Psoas muscle (tissue), 8 donors: ENCODE results near the gene CASP8. TPM values are rescaled to one million over a fixed set of nuclear protein-coding genes. Genes with fewer than 3 reads are reported as not detected.

Source experiments
- ATAC-seq, 4 donors: fragments of 200-7000 bp; cut with Tn5 transposase; one replicate each; pipeline ENCODE4 v1.9.1; 2020; ENCODE audit warnings: moderate library complexity in 3 of 4, mild to moderate bottlenecking in 2 of 4
- DNase-seq, 2 donors: peaks; one replicate each; pipeline ENCODE4 v3.0.0-alpha.2; 2020
- H3K27ac ChIP-seq: fragments of 200-600 bp; one replicate; pipeline ENCODE4 v1.8.0; 2022
- H3K27me3 ChIP-seq, 3 donors: fragments of 200-600 bp in 1 of 3; one replicate each; pipeline versions ENCODE4 v1.6.1 to v1.8.0; 2013 to 2022; ENCODE audit warnings: low read length in 2 of 3, mild to moderate bottlenecking in 2 of 3, moderate library complexity in 1 of 3; ENCODE audit not compliant: insufficient read depth in 3 of 3
- H3K36me3 ChIP-seq, 2 donors: fragments of 200-600 bp in 1 of 2; one replicate each; pipeline versions ENCODE4 v1.6.1 to v1.8.0; 2013 to 2022; ENCODE audit warnings: low read depth in 1 of 2, mild to moderate bottlenecking in 1 of 2, moderate library complexity in 1 of 2; ENCODE audit not compliant: insufficient read depth in 1 of 2
- H3K4me1 ChIP-seq: fragments of 200-600 bp; one replicate; pipeline ENCODE4 v1.8.0; 2022
- H3K4me3 ChIP-seq: fragments of 200-600 bp; one replicate; pipeline ENCODE4 v1.8.0; 2022; ENCODE audit warnings: mild to moderate bottlenecking
- H3K9me3 ChIP-seq: fragments of 200-600 bp; one replicate; pipeline ENCODE4 v1.8.0; 2022
- WGBS, 3 donors: extraction: QIAGEN DNeasy Blood & Tissue Kit; methylation state at CpG; one replicate each; pipeline versions ENCODE4 v1.1.6 to v1.1.7; 2013; 5-methylcytosine and 5-hydroxymethylcytosine counted together
- intact Hi-C, 2 donors: fragments of 100-400 bp; cut with DNase I; formaldehyde crosslinking; loops; one replicate each; pipeline versions ENCODE4 v1.11.0 to v1.14.2; 2022
- polyA plus RNA-seq, 3 donors: library from polyadenylated mRNA; stranded (reverse); fragments of 200-250 nt; gene quantifications; one replicate each; pipeline ENCODE4 v1.2.3, GENCODE V29; 2013
- total RNA-seq, 4 donors: library from RNA; stranded (reverse); fragmentation: NEBNext Ultra II Directional in 2 of 4; extraction: Animal tissue kit (Norgen Biotek cat#: 25700) in 2 of 4; gene quantifications; one replicate each; pipeline versions ENCODE4 v1.2.1 to v1.2.4, GENCODE V29; 2021 to 2023
- TF ChIP-seq, protein P1 (sequence below): fragments of 200-600 bp; IDR thresholded peaks from one replicate; pipeline ENCODE4 v1.8.0; 2022; ENCODE audit warnings: antibody characterized with exemption
- donor health status: healthy with polysubstance abuse.
- donor health status: DM: no; HTN: no; CAD: no; lungs with moderate emphysema.
- donor health status: Bipolar disorder and iron deficiency.
- donor health status: healthy.
- donor health status: DM: yes; HTN: yes; CAD: no.
- donor health status: DM: no; HTN: no; CAD: no.
- donor health status: DM: no; HTN: no; CAD: no.
- donor health status: DM: yes; HTN: yes; CAD: no.

The CASP8 gene
- total and polyA plus RNA-seq, 7 donors, result 0.87 to 3.5 (median 2.3) TPM

DNA sequence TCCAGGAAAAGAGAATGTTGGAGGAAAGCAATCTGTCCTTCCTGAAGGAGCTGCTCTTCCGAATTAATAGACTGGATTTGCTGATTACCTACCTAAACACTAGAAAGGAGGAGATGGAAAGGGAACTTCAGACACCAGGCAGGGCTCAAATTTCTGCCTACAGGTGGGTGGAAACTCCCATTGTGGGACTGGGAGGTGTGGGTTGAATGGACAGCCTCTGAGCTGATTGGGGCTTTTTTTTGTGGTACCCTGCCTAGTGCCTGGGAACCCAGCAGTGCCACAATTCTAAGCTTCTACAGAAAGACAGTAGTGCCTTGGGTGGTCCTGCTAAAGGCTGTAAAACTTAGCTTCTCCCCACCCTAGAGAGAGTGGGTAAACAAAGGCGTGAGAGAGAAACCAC, 6.3 kb downstream of the CASP8 start:
- no peak overlapping the region for H3K27ac ChIP-seq
- intact Hi-C loops, result no loop called here
- WGBS, 3 donors, result 79 to 80% (median 80%) methylated on average over 2 of the region's 2 CpGs
- H3K4me3 ChIP-seq, result no peak overlapping the region
- no peaks in the 10 kb centered on the region for H3K36me3 ChIP-seq
- H3K9me3 ChIP-seq, result no peaks in the 10 kb centered on the region
- H3K27me3 ChIP-seq, result no peaks in the 10 kb centered on the region
- ATAC-seq (no peak), DNase-seq (no peak)
- H3K4me1 ChIP-seq, result no peaks in the 10 kb centered on the region
- TF ChIP-seq, protein P1, sequence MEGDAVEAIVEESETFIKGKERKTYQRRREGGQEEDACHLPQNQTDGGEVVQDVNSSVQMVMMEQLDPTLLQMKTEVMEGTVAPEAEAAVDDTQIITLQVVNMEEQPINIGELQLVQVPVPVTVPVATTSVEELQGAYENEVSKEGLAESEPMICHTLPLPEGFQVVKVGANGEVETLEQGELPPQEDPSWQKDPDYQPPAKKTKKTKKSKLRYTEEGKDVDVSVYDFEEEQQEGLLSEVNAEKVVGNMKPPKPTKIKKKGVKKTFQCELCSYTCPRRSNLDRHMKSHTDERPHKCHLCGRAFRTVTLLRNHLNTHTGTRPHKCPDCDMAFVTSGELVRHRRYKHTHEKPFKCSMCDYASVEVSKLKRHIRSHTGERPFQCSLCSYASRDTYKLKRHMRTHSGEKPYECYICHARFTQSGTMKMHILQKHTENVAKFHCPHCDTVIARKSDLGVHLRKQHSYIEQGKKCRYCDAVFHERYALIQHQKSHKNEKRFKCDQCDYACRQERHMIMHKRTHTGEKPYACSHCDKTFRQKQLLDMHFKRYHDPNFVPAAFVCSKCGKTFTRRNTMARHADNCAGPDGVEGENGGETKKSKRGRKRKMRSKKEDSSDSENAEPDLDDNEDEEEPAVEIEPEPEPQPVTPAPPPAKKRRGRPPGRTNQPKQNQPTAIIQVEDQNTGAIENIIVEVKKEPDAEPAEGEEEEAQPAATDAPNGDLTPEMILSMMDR, result no peak

DNA sequence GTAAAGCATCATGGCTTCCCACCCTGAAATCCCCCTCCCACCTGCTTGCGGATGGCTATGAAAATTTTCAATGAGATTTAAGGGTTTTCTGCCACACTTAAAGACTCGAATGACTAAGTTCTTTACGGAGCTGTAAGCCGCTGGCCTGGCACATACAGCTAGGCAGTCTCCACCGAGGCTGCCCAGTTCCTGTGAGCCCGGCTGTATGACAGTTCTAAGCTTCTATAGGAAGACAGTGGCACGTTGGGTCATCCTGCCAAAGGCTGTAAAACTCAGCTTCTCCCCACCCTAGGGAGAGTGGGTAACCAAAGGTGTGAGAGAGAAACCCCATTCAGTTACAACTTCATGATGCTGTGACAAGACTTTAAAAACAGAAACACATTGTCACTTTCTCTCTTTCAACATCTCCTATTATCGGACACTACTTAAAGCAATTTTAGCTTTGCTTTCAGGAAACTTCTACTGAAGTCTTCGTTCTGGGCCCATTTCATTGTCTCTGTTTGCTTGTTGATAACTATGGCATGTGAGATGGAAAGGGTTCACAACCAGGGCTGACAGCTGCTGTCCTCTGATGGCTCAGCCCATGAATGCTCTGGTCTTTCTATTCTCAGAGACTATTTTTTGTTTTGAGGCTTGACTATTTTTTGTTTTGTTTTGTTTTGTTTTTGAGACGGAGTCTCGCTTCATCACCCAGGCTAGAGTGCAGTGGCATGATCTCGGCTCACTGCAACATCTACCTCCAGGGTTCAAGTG, 7.1 kb downstream of the CASP8 start:
- H3K4me1 ChIP-seq, result no peaks in the 10 kb centered on the region
- TF ChIP-seq, protein P1, result no peak
- no peak overlapping the region for H3K27ac ChIP-seq
- H3K27me3 ChIP-seq, result no peaks in the 10 kb centered on the region
- H3K36me3 ChIP-seq, result no peaks in the 10 kb centered on the region
- intact Hi-C loops, result no loop called here
- 88 to 93% (median 89%) methylated on average over 12 of the region's 12 CpGs for WGBS, 3 donors
- H3K4me3 ChIP-seq, result no peak overlapping the region
- DNase-seq (no peak), ATAC-seq (no peak)
- no peaks in the 10 kb centered on the region for H3K9me3 ChIP-seq

DNA sequence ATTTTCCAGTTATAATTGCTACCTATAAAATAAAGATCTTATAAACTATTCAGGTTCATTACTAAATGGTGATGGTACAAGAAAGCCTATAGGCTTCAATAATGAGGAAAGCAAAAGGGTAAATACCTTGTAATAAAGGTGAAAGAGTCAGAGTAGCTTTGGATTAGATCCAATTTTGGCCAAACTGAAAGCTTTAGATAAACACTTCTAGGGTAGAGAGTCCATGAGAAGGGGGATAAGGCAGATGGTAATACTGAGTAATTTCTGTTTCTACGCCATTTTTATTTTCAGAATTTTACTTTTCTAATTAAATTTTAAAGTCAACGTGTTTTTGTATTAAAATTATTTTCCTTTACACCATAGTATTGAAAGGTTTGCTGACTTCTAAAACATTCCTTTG, 9.4 kb downstream of the CASP8 start:
- intact Hi-C loops, result no loop called here
- Histone ChIP-seq H3K4me3 (no peak overlapping the region), H3K4me1 (no peaks in the 10 kb centered on the region), H3K27ac (no peak overlapping the region), H3K27me3 (no peaks in the 10 kb centered on the region), H3K36me3 (peaks cover 0 to 7% of the 10 kb centered on the region in 2 donors), H3K9me3 (no peaks in the 10 kb centered on the region)
- DNase-seq (no peak), ATAC-seq (no peak)
- TF ChIP-seq, protein P1, result no peak
- 91 to 94% (median 93%) methylated on average over 2 of the region's 2 CpGs for WGBS, 3 donors

DNA sequence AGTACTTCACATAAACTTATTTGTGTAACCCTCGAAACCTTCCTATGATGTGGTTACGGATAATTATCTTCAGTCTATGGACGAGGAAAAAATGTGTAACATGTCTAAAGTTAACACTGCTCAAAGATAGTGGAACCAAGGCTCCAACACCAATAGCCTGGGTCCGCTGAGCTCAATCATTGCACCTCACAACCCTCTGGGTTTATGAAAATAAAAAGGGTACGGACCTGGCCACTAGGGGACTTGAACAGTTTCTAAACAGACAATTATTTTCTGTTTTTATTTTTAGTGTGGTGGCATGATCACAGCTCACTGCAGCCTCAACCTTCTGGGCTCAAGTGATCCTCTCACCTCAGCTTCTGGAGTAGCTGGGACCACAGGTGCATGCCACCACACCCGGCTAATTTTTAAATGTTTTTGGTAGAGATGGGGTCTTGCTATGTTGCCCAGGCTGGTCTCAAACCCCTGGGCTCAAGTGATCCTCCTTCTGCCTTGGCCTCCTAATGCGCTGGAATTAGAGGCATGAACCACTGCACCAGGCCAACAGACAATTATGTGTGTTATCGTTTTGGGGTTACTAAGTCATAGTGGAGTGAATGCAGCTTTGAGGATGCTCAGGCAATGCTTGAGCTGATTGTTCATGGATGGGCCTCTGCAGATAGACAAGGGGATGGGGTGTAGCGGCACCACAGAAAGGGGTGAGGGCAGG, 10.1 kb downstream of the CASP8 start:
- intact Hi-C loops, result no loop called here
- 82 to 84% (median 83%) methylated on average over 9 of the region's 9 CpGs for WGBS, 3 donors

More for the DNA sequence above, 10.1 kb downstream of the CASP8 start:
- peaks cover 0 to 12% of the 10 kb centered on the region in 2 donors for H3K36me3 ChIP-seq
- no peaks in the 10 kb centered on the region for H3K9me3 ChIP-seq
- ATAC-seq, result no peak
- TF ChIP-seq, protein P1, result no peak
- H3K27me3 ChIP-seq, result no peaks in the 10 kb centered on the region
- H3K4me1 ChIP-seq, result no peaks in the 10 kb centered on the region
- H3K27ac ChIP-seq, result no peak overlapping the region
- H3K4me3 ChIP-seq, result no peak overlapping the region
- DNase-seq, result no peak
